GM18868 (cell line): ENCODE data around the gene SCARF2.
"Not testable (repeated sequence)": the region's sequence is repeated elsewhere in the genome, so short reads cannot be mapped to it uniquely, and the experiment has no call there.

Source experiments
- ATAC-seq: cut with Tn5 transposase; IDR thresholded peaks from one replicate; pipeline ENCODE4 v1.9.1; 2021; ENCODE audit warnings: mild to moderate bottlenecking, moderate library complexity; ENCODE audit not compliant: unreplicated experiment

The SCARF2 gene, protein sequence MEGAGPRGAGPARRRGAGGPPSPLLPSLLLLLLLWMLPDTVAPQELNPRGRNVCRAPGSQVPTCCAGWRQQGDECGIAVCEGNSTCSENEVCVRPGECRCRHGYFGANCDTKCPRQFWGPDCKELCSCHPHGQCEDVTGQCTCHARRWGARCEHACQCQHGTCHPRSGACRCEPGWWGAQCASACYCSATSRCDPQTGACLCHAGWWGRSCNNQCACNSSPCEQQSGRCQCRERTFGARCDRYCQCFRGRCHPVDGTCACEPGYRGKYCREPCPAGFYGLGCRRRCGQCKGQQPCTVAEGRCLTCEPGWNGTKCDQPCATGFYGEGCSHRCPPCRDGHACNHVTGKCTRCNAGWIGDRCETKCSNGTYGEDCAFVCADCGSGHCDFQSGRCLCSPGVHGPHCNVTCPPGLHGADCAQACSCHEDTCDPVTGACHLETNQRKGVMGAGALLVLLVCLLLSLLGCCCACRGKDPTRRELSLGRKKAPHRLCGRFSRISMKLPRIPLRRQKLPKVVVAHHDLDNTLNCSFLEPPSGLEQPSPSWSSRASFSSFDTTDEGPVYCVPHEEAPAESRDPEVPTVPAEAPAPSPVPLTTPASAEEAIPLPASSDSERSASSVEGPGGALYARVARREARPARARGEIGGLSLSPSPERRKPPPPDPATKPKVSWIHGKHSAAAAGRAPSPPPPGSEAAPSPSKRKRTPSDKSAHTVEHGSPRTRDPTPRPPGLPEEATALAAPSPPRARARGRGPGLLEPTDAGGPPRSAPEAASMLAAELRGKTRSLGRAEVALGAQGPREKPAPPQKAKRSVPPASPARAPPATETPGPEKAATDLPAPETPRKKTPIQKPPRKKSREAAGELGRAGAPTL

DNA sequence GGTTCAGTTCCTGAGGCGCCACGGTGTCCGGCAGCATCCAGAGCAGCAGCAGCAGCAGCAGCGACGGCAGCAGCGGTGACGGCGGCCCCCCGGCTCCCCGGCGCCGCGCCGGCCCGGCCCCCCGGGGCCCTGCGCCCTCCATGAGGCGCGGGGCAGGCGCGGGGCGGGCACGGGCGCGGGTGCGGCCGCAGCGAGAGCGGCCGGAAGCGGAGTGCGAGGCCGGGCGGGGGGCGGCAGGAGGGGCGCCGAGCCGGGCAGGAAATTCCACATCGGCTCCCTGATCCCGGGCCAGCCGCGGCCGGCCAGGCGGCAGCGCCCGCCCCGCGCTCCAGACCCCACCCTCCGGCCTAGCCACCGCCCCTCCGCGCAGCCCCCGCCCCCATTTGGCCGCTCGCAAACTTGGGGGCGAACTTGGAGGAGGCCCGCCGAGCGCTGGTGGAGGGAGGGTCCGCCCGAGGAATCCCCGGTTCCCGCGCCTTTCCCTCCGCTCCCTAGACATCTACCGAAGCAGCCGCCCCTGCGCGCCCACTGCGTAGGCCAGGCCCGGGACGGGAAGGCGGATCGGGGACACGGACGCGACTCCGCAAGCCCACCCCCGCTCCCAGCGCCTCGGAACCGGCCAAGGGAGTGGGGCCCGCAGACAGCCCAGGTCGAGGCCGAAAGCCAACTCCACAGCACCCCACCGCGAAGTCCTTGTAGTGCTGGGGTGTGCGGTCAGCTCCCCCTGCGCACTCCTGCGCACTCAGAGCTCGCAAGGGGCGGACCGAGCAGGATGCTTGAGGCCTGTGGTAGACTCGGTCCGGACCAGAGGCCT is at the start of gene SCARF2:
TSS of gene SCARF2 (minus strand) at position 213 of the 814 bp plus-strand sequence. CDS start at position 142, 71 bp downstream.
- ATAC-seq: no peak

DNA sequence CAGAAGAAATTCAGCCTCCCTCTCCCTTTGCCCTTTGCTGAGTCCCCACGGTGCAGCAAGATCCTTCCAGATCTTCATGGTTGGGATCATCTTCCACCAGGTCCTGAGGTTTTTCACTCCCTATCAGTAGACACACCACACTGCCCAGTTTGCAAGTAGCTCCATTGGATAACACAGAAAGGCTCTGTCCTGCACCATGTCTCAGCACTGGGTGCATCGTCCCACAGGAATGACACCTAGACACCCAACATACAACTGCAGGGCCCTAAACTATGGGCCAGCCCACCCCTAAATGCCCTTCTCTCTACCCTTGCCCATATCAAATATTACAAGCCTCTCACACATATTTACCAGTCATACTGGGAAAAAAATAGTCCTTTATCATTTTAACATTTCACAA is 48.6 kb upstream of the SCARF2 start:
- ATAC-seq: no peak

DNA sequence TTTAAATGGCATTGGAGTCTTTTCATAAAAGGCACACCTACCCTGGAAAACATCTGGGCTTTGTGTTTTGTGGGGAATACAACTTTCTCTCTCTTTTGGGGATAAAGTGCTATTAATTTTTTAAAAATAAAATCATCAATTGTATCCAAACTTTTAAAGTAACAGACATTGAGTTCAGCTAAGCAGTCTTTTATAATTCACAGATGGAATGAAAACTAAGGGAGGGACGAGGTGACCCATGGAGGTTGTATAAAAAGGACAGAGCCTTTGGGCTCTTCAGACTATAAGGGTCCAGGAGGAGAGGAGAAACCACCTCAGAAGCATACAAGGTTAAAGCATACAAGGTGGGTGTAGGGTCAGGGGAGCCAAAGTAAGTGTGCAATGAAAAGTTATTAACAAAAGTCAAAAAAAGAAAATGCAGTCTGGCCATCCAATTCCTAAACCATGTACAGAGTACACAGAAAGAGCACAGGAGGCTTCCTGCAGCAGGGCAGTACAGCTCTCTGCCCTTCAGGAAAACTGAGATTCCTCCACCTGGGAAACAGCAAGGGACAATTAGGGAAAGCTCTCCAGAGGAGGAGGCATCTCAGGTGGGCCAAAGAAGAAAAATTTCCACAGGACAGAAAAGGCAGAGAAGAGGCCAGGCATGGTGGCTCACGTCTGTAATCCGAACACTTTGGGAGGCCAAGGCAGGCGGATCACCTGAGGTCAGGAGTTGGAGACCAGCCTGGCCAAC is 47.5 kb upstream of the SCARF2 start:
- no peak for ATAC-seq

DNA sequence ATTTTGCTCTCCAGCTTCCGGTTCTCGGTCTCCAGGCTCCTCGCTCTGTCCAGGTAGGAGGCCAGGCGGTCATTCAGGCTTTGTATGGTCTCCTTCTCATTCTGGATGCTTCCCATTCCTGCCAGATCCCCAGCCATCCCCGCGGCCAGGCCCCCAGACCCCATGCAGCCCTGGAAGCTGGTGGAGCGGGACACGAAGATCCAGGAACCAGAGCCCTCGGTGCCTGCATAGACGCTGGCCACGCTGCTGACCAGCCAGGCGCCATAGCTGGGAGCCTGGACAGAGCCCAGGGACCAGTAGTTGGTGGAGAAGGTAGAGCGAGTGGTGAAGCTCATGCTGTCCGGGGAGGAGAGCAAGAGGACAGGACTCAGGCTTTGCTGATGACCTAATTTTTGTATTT is 46.1 kb upstream of the SCARF2 start:
- ATAC-seq: no peak

DNA sequence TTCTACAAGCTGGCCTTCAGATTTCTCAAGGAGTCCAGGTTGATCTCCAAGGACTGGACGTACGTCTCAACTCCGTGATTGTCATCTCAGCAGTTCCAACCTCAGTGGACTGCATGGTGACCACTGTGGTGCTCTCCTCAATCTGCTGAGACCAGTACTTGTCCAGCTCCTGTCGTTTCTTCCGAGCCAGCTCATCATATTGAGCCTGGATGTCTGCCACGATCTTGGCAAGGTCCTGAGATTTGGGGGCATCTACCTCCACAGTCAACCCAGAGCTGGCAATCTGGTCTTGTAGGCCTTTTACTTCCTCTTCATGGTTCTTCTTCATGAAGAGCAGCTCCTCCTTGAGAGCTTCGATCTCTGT is 45.5 kb upstream of the SCARF2 start:
- ATAC-seq: not testable (repeated sequence)

DNA sequence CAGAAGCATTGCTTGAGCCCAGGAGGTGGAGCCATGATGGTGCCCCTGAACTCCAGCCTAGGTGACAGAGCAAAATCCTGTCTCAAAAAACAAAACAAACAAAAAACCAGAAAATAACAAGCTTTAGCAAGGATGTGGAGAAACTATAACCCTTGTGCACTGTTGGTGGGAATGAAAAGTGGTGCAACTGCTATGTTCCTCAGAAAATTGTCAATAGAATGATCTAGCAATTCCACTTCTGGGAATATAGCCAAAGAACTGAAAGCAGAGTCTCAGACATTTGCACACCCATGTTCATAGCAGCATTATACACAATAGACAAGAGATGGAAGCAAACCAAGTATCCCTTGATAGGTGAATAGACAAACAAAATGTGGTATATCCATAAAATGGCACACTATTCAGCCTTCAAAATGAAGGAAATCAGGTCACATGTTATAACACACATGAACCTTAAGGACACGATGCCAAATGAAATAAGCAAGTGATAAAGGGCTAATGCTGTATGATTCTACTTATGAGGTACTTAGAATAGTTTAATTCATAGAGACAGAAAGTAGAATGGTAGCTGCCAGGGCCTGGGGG is 42.1 kb upstream of the SCARF2 start:
- no peak for ATAC-seq

DNA sequence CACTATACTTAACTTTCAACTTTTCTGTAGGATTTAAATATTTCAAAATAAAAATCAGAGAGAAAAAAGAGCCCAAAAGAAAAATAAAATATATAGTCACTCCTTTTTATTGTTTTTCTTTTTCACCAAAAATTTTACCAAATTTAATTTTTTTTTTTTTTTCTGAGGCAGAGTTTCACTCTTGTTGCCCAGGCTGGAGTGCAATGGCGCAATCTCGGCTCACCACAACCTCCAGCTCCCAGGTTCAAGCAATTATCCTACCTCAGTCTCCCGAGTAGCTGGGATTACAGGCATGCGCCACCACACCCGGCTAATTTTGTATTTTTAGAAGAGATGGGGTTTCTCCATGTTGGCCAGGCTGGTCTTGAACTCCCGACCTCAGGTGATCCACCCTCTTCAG is 40.4 kb upstream of the SCARF2 start:
- not testable (repeated sequence) for ATAC-seq

DNA sequence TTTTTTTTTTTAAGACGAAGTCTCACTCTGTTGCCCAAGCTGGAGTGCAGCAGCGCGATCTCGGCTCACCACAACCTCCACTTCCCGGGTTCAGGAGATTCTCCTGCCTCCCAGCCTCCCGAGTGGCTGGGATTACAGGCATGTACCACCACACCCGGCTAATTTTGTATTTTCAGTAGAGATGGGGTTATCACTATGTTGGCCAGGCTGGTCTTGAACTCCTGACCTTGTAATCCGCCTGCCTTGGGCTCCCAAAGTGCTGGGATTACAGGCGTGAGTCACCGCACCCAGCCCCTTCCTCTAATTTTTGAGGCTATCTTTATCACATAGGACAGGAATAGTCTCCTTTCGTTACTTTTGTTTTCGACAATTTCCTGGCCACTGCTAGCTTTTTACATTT is 37.9 kb upstream of the SCARF2 start:
- ATAC-seq: not testable (repeated sequence)

DNA sequence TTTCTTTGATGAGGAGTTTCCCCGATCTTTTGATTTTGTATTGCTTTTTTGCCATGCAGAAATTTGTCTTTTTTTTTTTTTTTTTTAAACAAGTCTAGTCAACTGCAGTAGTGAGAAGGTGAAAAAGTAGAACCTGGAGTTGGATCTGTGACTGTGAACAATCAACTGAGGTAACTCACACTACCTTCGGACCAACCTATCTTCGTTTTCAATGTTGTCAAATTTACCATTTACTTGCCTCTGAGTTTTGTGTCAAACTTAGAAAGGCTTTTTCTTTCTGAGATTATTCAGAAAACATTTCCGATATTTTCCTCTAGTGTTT is 37.5 kb upstream of the SCARF2 start:
- ATAC-seq: no peak

DNA sequence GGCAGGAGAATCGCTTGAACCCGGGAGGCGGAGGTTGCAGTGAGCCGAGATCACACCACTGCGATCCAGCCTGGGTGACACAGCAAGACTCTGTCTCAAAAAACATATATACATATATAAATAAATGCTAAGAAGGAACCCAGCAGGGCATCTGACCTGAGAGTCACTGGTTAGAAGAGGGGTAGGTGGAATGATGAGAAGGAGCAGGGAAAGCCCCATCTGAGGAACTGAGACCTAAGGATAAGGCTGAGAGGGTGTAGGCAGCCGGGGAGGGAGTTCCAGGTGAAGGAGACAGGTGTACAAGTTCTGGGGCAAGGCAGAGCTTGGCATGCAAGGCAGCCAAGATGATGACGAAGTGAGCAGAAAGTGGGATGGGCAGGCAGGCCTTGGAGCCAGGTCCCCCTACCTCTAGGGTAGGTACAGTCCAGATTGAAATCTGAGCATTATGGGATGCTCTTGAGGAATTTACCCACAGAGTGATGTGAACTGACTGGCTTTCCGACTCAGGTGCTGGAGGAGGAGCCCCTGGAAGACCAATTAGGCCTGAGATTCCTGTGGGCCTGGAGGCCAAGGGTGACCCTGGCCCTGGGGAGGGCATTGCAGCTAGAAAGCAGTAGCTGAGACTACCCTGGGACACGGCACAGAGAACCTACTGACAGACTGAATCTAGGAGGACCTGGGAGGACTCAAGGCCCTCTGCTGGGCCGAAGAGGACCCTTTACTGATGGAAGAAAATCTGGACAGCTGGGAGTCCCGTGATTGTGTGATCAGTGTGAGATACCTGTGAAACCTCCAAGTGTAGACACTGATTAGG is 35.2 kb upstream of the SCARF2 start:
- no peak for ATAC-seq

DNA sequence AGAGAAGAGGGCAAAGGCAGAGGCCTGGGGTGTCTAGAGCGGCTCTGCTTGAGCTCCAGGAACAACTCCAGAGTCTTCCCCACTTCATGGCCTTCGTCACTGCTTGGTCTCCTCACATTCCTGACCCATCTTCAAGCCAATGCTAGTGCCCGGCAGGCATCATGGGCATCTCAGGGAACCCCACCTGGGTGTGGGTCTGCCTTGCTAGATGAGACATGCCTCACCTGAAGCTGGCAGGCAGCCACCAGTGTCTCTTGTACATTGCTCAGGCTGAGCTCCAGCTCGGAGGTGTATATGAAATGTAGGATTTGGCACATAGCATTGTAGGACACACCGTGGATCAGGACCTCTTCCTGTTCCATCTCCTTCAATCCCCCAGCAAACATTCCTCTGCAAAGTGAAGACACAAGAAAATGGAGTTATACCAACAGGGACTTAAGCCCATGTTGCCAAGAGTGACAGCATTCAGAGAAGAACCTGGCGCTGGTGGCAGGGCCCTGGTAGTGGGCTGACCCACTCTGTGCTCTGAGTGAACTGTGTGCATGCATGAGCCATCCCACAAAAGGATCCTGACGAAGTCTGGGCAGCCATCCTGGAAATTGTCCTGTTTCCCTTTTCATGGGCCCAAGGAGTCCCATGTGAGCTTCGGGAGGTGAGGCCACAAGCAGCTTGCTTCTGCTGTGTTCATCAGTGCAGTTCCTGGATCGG is 33.7 kb upstream of the SCARF2 start:
- no peak for ATAC-seq

DNA sequence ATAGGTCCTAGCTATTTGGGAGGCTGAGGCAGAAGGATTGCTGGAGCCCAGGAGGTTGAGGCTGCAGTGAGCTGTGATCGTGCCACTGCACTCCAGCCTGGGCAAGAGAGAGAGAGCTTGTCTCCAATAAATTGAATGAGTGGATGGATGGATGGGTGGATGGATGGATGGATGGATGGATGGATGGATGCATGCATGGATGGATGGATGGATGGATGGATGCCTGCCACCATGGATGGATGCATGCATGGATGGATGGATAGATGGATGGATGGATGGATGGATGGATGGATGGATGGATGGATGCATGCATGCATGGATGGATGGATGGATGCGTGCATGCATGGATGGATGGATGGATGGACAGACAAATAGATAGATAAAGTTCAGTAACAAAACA is 32.9 kb upstream of the SCARF2 start:
- ATAC-seq: not testable (repeated sequence)

DNA sequence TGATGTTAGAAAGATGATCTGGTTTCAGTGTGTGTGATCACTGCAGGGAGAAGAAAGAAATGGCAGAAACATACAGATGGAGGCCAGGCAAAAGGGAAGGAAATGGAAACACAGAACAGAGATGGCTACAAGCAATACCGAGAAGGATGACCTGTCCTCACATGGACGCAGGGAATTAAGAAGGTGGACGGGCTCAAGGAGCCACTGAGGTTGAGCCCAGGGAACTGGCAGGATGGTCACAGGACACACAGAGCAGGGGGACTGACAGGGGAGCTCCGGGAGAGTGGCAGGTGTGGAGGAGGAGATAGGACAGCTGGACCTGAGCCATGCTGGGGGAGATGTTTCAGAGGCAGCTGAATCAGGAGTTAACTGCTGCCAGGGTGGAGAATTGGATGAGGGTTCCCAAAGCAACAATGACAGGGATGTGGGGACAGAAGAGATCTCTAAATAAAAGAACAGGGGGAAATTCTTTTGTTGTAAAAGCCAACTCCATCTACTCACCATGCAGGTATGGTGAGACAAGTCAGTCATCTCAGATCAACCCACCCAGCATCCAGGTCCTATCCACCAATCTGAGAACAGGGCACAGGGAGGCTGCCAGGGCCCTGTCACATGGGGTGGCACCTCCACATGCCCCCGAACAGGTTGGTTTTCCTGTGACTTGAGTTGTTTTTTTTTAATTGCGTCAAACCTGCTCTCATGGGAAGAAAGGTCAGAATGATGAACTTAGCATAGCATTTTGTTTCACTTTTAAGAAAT is 31.7 kb upstream of the SCARF2 start:
- no peak for ATAC-seq

DNA sequence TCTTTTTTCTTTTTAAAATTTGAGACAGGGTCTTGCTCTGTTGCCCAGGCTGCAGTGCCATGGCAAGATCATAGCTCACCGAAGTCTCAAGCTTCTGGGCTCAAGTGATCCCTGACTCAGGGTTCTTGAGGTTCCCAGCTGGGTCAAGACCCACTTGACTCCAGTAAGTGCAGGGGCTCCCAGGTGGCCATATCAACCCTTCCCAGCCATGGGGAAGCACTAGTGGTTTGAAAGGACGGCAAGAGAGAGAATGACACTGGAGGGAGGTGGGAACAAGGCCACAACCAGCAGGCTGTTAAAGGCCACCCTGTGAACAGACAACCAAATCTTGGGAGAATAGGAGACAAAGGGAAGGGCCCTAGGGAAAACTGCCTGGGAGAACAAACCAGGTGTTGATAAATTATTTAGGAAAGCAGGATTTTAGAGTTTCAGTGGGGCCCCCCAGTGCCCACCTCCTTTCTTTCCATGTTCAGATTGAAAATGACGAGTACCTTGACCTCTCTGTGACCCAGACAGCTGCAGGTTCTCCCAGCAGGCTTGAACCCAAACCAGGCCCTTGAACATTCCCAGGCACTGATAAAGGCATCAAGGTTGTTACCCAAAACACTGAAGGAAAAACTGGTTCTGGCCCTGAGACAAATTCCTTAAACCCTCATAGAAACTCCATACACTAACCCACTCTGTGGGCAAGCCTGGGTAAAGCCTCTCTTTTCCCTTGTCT is 29.2 kb upstream of the SCARF2 start:
- ATAC-seq: no peak

DNA sequence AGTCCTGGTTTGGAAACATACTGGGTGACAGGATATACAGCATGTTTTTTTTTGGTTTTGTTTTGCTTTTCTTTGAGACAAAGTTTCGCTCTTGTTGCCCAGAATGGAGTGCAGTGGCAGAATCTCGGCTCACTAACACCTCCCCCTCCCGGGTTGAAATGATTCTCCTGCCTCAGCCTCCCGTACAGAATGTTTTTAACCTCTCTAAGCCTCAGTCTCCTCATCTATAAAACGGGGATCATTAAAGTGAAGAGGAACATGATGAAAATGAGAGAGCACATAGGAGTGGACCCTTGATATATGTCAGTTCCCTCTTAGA is 28.1 kb upstream of the SCARF2 start:
- ATAC-seq: no peak

DNA sequence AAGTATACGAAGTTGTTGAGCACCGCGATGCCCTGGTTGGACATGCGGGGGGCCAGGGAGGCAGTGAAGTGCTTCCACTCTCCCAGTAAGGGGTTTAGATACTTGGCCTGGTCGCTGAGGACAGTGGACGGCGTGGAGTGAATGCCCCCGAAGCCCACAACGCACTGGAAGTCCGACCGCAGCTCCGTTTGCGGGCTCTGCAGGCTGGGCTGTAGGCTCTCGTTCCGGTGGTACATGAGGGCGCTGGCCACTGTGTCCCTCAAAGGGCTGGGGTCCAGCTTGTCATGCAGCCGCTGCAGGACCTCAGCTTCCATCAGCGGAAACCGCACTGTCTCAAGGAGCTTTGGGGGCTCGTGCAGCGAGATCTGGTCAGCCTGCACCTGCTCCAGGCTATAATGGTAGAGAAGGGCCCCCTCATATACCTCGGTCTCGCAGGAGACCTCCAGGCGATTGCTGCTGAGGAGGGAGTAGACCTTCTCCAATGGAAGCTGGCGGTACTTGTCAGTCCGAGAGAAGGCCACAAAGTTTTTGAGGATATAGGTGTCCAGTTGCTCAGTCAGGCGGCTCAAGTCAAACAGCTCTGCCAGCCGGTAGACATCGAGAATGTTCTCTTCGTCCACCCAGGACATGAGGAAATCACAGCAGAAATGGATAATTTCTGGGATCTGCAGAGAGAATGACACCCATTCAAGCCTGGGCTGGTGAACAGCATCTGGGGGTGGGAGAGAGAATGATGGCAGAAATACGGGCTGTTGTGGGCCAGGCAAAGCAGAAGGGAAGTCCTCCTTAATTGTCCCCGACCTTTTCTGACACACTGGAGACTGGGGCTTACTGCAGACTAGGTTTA is 27.5 kb upstream of the SCARF2 start:
- no peak for ATAC-seq

DNA sequence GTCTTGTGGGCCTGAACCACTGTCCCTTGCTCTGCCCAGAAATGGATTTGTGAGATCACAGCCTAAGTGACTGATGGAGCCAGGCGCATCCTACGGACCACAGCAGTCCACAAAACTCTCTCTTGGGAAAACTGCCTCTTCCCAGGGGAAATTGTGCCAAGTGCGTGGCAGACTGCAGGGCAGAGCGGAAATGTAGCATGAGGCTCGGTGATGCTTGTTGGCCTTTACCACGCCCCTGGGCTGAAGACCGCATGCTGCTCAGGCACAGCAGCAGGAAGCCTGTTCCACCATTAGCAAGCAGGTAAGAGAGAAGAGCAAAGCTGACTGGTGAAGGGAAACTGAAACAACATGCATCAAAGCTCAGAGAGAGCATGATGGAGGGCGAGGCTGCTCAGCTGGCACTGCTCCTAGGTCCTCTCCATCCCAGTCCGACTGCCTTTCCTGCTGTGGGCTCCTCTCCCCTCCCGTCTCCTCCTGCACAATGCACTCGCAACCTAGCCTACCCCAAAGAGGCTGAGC is 26.5 kb upstream of the SCARF2 start:
- ATAC-seq: no peak
